Cardiac muscle cell (in vitro differentiated cells and primary cell): ENCODE measurements around the gene SEC16A. TPM values are rescaled to one million over a fixed set of nuclear protein-coding genes. Genes with fewer than 3 reads are reported as not detected.

Experiments used
- DNase-seq, 2 donors: peaks; one replicate each; pipeline versions ENCODE4 v3.0.0 to v3.0.0-alpha.2; 2010 to 2017; ENCODE audit warnings: low read depth in 1 of 2, low spot score in 1 of 2
- H3K27ac ChIP-seq: fragments of 200-600 bp; sonication (generic); 2 replicates; pipeline ENCODE4 v1.5.1; 2016
- H3K27me3 ChIP-seq: fragments of 200-600 bp; sonication (generic); 2 replicates; pipeline ENCODE4 v1.6.0; 2016; ENCODE audit warnings: control low read depth
- H3K36me3 ChIP-seq: fragments of 200-600 bp; sonication (generic); 2 replicates; pipeline ENCODE4 v1.5.1; 2016; ENCODE audit warnings: control low read depth
- H3K4me1 ChIP-seq: fragments of 200-600 bp; sonication (generic); 2 replicates; pipeline ENCODE4 v1.8.1; 2017; ENCODE audit warnings: low read depth, mild to moderate bottlenecking, mixed run types
- H3K4me3 ChIP-seq: fragments of 200-600 bp; sonication (generic); 2 replicates; pipeline ENCODE4 v1.5.1; 2016; ENCODE audit warnings: mild to moderate bottlenecking
- H3K9me3 ChIP-seq: fragments of 200-600 bp; sonication (generic); 2 replicates; pipeline ENCODE4 v1.5.1; 2017; ENCODE audit warnings: low read depth, mild to moderate bottlenecking, control low read depth
- CTCF ChIP-seq: IDR thresholded peaks from 2 replicates; pipeline ENCODE4 v1.5.1; 2012; ENCODE audit warnings: low read depth, mild to moderate bottlenecking, low read length
- polyA plus RNA-seq: library from polyadenylated mRNA; unstranded; fragments of >200 nt; fragmentation: Nextera tagmentation; extraction: Ambion mirVana; gene quantifications from 2 replicates; pipeline ENCODE4 v1.2.1, GENCODE V29; 2016
- total RNA-seq: library from RNA; depleted of rRNA; stranded (reverse); fragments of >200 nt; gene quantifications from 2 replicates; pipeline ENCODE4 v1.2.3, GENCODE V29; 2016

Gene SEC16A
- total and polyA plus RNA-seq, 2 experiments from 2014 or later: 32.3 to 39.5 TPM

- H3K4me1 ChIP-seq: no peaks in the 10 kb centered on the region
- H3K4me3 ChIP-seq: no peak overlapping the region
- no peak for TF ChIP-seq CTCF
- H3K27ac ChIP-seq: no peak overlapping the region
- H3K9me3 ChIP-seq: no peaks in the 10 kb centered on the region
- H3K36me3 ChIP-seq: peaks cover 19% of the 10 kb centered on the region
- DNase-seq: no peak
- no peaks in the 10 kb centered on the region for H3K27me3 ChIP-seq
Observed at GRCh38 chr9:136502940-136503550, 20.2 kb upstream of the SEC16A start.

GRCh38 chr9:136502196-136502595 is 19.4 kb upstream of the SEC16A start:
- Histone ChIP-seq H3K36me3 (peaks cover 15% of the 10 kb centered on the region), H3K9me3 (no peaks in the 10 kb centered on the region), H3K27me3 (no peaks in the 10 kb centered on the region), H3K4me1 (no peaks in the 10 kb centered on the region), H3K4me3 (no peak overlapping the region), H3K27ac (no peak overlapping the region)
- DNase-seq: no peak
- TF ChIP-seq CTCF: no peak

DNA sequence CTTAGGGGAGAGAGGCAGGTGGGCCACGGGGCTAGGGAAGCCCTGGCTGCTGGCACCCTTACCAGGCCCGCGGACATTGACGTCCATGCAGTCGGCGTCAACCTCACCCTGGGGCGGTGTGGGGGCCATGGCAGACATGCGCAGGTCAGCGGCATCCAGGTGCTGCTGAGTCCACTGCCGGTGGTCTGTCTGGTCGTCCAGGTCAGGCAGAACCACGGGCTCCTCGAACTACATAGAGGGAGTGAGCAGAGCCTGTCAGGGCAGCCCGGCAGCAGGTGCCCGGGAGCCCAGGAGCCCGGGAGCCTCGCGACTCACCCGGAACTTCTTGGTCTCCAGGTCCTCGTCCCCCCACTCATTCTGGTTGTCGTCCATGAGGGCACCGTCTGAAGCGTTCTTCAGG is 18.8 kb upstream of the SEC16A start:
- no peaks in the 10 kb centered on the region for H3K27me3 ChIP-seq
- peaks cover 10% of the 10 kb centered on the region for H3K36me3 ChIP-seq
- no peak for TF ChIP-seq CTCF
- no peak overlapping the region for H3K4me3 ChIP-seq
- no peaks in the 10 kb centered on the region for H3K9me3 ChIP-seq
- no peak for DNase-seq
- no peak overlapping the region for H3K27ac ChIP-seq
- H3K4me1 ChIP-seq: no peaks in the 10 kb centered on the region

GRCh38 chr9:136499935-136500910 is 17.4 kb upstream of the SEC16A start:
- Histone ChIP-seq H3K36me3 (peaks cover 10% of the 10 kb centered on the region), H3K27ac (no peak overlapping the region), H3K27me3 (no peaks in the 10 kb centered on the region), H3K9me3 (no peaks in the 10 kb centered on the region), H3K4me1 (no peaks in the 10 kb centered on the region), H3K4me3 (no peak overlapping the region)
- DNase-seq: no peak
- no peak for TF ChIP-seq CTCF

- H3K27ac ChIP-seq: no peak overlapping the region
- no peaks in the 10 kb centered on the region for H3K4me1 ChIP-seq
- no peak for TF ChIP-seq CTCF
- H3K9me3 ChIP-seq: no peaks in the 10 kb centered on the region
- H3K4me3 ChIP-seq: no peak overlapping the region
- peaks cover 6% of the 10 kb centered on the region for H3K36me3 ChIP-seq
- H3K27me3 ChIP-seq: no peaks in the 10 kb centered on the region
- no peak for DNase-seq
Observed at GRCh38 chr9:136499071-136499934, 16.5 kb upstream of the SEC16A start.
